ENCODE measurements around the gene HS2ST1.
"Not testable (repeated sequence)": the region's sequence is repeated elsewhere in the genome, so short reads cannot be mapped to it uniquely, and the experiment has no call there.

HS2ST1 gene

GRCh38 chr1:86875722-86876121, 38.7 kb upstream of the HS2ST1 start:
- TF ChIP-seq CTCF (IDR thresholded peaks at IDR 0.05; ENCODE audit: low read depth, low read length): no peak
- TF ChIP-seq POLR2A (IDR thresholded peaks at IDR 0.05; ENCODE audit: extremely low read depth, insufficient read length): no peak
- TF ChIP-seq MAX (IDR thresholded peaks at IDR 0.05; ENCODE audit: low read depth, low read length): no peak
- no peak for TF ChIP-seq MYC (IDR thresholded peaks at IDR 0.05; ENCODE audit: low read depth, low read length)
- DNase-seq (ENCODE audit: low read depth): no peak
- no peak overlapping the region for H3K4me3 ChIP-seq (ENCODE audit: low read depth, low read length)

- TF ChIP-seq MYC (IDR thresholded peaks at IDR 0.05; ENCODE audit: low read depth, low read length) (no peak), MAX (IDR thresholded peaks at IDR 0.05; ENCODE audit: low read depth, low read length) (no peak), POLR2A (IDR thresholded peaks at IDR 0.05; ENCODE audit: extremely low read depth, insufficient read length) (no peak), CTCF (IDR thresholded peaks at IDR 0.05; ENCODE audit: low read depth, low read length) (no peak)
- no peak overlapping the region for H3K4me3 ChIP-seq (ENCODE audit: low read depth, low read length)
- DNase-seq (ENCODE audit: low read depth): no peak
Measured at GRCh38 chr1:86887479-86888162, 26.8 kb upstream of the HS2ST1 start.

- TF ChIP-seq MAX (IDR thresholded peaks at IDR 0.05; ENCODE audit: low read depth, low read length) (no peak), CTCF (IDR thresholded peaks at IDR 0.05; ENCODE audit: low read depth, low read length) (no peak), MYC (IDR thresholded peaks at IDR 0.05; ENCODE audit: low read depth, low read length) (no peak), POLR2A (IDR thresholded peaks at IDR 0.05; ENCODE audit: extremely low read depth, insufficient read length) (no peak)
- no peak overlapping the region for H3K4me3 ChIP-seq (ENCODE audit: low read depth, low read length)
- DNase-seq (ENCODE audit: low read depth): no peak
Measured at GRCh38 chr1:86888327-86888726, 26.1 kb upstream of the HS2ST1 start.

GRCh38 chr1:86899401-86899800, 15.0 kb upstream of the HS2ST1 start:
- DNase-seq (ENCODE audit: low read depth); H3K4me3 ChIP-seq (ENCODE audit: low read depth, low read length): not testable (repeated sequence)

GRCh38 chr1:86905875-86906274, 8.6 kb upstream of the HS2ST1 start:
- DNase-seq (ENCODE audit: low read depth): no peak
- H3K4me3 ChIP-seq (ENCODE audit: low read depth, low read length): no peak overlapping the region
- TF ChIP-seq POLR2A (IDR thresholded peaks at IDR 0.05; ENCODE audit: extremely low read depth, insufficient read length) (no peak), MAX (IDR thresholded peaks at IDR 0.05; ENCODE audit: low read depth, low read length) (no peak), CTCF (IDR thresholded peaks at IDR 0.05; ENCODE audit: low read depth, low read length) (no peak), MYC (IDR thresholded peaks at IDR 0.05; ENCODE audit: low read depth, low read length) (no peak)

GRCh38 chr1:86906419-86906818, 8.0 kb upstream of the HS2ST1 start:
- H3K4me3 ChIP-seq (ENCODE audit: low read depth, low read length): no peak overlapping the region
- TF ChIP-seq MYC (IDR thresholded peaks at IDR 0.05; ENCODE audit: low read depth, low read length): no peak
- TF ChIP-seq MAX (IDR thresholded peaks at IDR 0.05; ENCODE audit: low read depth, low read length): no peak
- no peak for TF ChIP-seq POLR2A (IDR thresholded peaks at IDR 0.05; ENCODE audit: extremely low read depth, insufficient read length)
- no peak for TF ChIP-seq CTCF (IDR thresholded peaks at IDR 0.05; ENCODE audit: low read depth, low read length)
- DNase-seq (ENCODE audit: low read depth): no peak

Data from NB4 (cell line).